ENCODE data around the gene BRAP. TPM values are rescaled to one million over a fixed set of nuclear protein-coding genes. Genes with fewer than 3 reads are reported as not detected.

The BRAP gene
- polyA plus RNA-seq, 3 donors = 7.0 to 14.5 (median 10.2) TPM

DNA sequence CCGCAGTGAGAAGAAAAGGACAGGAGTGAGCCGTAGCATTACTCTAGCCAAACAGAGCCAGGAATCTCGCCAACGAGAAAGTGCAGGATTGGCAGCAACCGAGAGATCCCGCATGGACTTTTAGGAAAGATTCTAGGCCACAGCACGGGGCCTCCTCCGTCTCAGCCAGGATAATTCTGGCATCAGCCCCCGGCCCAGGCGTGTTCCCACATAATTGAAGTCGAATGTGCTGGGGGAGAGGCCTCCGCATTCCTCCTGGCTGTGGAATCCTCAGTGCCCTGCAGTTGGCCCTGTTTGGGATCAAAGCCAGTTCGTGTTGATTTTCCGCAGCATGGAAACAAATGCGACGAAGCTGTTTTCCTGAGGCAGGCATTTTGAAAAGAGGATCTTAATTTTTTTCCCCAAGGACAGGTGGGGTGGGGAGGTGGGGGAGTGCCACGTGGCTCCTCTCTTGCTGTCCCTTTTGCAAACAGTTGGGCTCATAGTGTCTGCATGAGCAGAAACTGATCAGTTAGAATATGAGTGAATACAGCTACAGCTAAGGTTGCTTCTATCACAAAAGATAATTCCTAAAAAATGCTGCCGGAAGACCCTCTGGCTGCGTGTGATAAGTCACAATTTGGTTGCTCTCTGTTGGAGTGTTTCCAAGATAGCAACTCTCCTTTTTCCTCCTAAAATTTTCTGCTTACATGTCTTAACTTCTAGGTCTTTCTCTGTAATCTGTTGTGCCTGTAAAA is 49.4 kb downstream of the BRAP start:
- Histone ChIP-seq H2AFZ (ENCODE audit: insufficient read depth, low read depth, low read length, poor library complexity, severe bottlenecking) (no peak overlapping the region), H3K9me3 (replicated peaks in 1 of 2; ENCODE audit: control insufficient read depth in 1 of 2, insufficient read depth in 1 of 2, low read length in 2 of 2) (no peaks in the 10 kb centered on the region), H3K4me2 (replicated peaks; ENCODE audit: extremely low read depth, low read length, poor library complexity, severe bottlenecking) (no peak overlapping the region), H3K27me3 (ENCODE audit: control insufficient read depth in 2 of 2, insufficient read depth in 2 of 2, low read length in 2 of 2) (no peaks in the 10 kb centered on the region), H3K4me3 (replicated peaks in 1 of 3; ENCODE audit: low read depth in 2 of 3, low read length in 3 of 3) (no peak overlapping the region), H3K4me1 (ENCODE audit: control insufficient read depth in 1 of 2, insufficient read depth in 2 of 2, low read length in 2 of 2) (no peaks in the 10 kb centered on the region), H4K20me1 (ENCODE audit: insufficient read depth, low read length) (no peaks in the 10 kb centered on the region), H3K9ac (ENCODE audit: insufficient read depth, low read length, poor library complexity, severe bottlenecking) (peak overlapping the region; percentile 12), H3K79me2 (ENCODE audit: insufficient read depth, low read length) (no peaks in the 10 kb centered on the region), H3K27ac (ENCODE audit: low read depth in 1 of 2, low read length in 2 of 2) (no peak overlapping the region), H3K36me3 (replicated peaks in 1 of 2; ENCODE audit: control insufficient read depth in 1 of 2, insufficient read depth in 2 of 2, low read length in 2 of 2) (peaks cover 0 to 22% of the 10 kb centered on the region in 2 donors)
- H3K9me3 Mint-ChIP-seq = no peaks in the 10 kb centered on the region
- H3K4me3 Mint-ChIP-seq = no peak overlapping the region
- DNase-seq = no peak
- peaks cover 0 to 4% (median 3%) of the 10 kb centered on the region in 3 donors for H3K27me3 Mint-ChIP-seq (ENCODE audit: low read depth in 3 of 3)
- no peak overlapping the region for H3K27ac Mint-ChIP-seq
- peaks cover 7% of the 10 kb centered on the region for H3K4me1 Mint-ChIP-seq
- WGBS (ENCODE audit: insufficient coverage) = 96% methylated on average over 14 of the region's 19 CpGs
- intact Hi-C loops (cut with micrococcal nuclease) = no loop called here
- peaks cover 12 to 25% of the 10 kb centered on the region in 2 donors for H3K36me3 Mint-ChIP-seq
- TF ChIP-seq CTCF (IDR thresholded peaks at IDR 0.05) = no peak

DNA sequence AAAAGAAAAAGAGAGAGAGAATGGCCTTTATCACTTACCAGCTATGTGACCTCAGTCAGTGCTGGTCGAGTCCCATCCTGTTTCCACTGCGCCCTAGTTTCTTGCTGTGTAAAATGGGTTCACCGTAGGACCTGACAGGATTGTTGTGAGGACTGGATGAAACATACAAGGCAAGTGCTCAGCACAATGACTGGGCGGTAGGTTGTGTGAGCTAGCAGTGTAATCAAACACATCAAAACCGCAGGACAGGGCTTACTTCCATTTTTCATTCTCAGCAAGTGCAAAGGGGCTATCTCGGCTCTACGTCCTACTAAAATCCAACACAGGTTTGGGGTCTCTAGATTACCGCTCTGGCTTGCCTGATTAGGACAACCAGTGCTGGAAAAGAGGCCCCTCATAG is 50.2 kb downstream of the BRAP start:
- H3K27ac ChIP-seq (ENCODE audit: low read depth in 1 of 2, low read length in 2 of 2) = no peak overlapping the region
- no peaks in the 10 kb centered on the region for H3K4me1 ChIP-seq (ENCODE audit: control insufficient read depth in 1 of 2, insufficient read depth in 2 of 2, low read length in 2 of 2)
- H2AFZ ChIP-seq (ENCODE audit: insufficient read depth, low read depth, low read length, poor library complexity, severe bottlenecking) = no peak overlapping the region
- peaks cover 0 to 3% (median 0%) of the 10 kb centered on the region in 7 donors for H3K9me3 Mint-ChIP-seq
- H3K9me3 ChIP-seq (replicated peaks in 1 of 2; ENCODE audit: control insufficient read depth in 1 of 2, insufficient read depth in 1 of 2, low read length in 2 of 2) = no peaks in the 10 kb centered on the region
- peak overlapping the region; percentile 12 for H3K9ac ChIP-seq (ENCODE audit: insufficient read depth, low read length, poor library complexity, severe bottlenecking)
- H4K20me1 ChIP-seq (ENCODE audit: insufficient read depth, low read length) = no peaks in the 10 kb centered on the region
- H3K79me2 ChIP-seq (ENCODE audit: insufficient read depth, low read length) = no peaks in the 10 kb centered on the region
- H3K27me3 Mint-ChIP-seq (ENCODE audit: low read depth in 3 of 3) = peaks cover 0 to 6% (median 4%) of the 10 kb centered on the region in 3 donors
- H3K36me3 Mint-ChIP-seq = peaks cover 11 to 17% of the 10 kb centered on the region in 2 donors
- no peak for DNase-seq
- peak overlapping the region in 2 of 7 donors; percentile 26 to 76 for H3K27ac Mint-ChIP-seq
- H3K4me1 Mint-ChIP-seq = peaks cover 7% of the 10 kb centered on the region
- intact Hi-C loops (cut with micrococcal nuclease) = no loop called here
- H3K4me3 Mint-ChIP-seq = no peak overlapping the region
- H3K36me3 ChIP-seq (replicated peaks in 1 of 2; ENCODE audit: control insufficient read depth in 1 of 2, insufficient read depth in 2 of 2, low read length in 2 of 2) = peaks cover 0 to 17% of the 10 kb centered on the region in 2 donors
- H3K4me3 ChIP-seq (replicated peaks in 1 of 3; ENCODE audit: low read depth in 2 of 3, low read length in 3 of 3) = no peak overlapping the region
- no peak overlapping the region for H3K4me2 ChIP-seq (replicated peaks; ENCODE audit: extremely low read depth, low read length, poor library complexity, severe bottlenecking)
- H3K27me3 ChIP-seq (ENCODE audit: control insufficient read depth in 2 of 2, insufficient read depth in 2 of 2, low read length in 2 of 2) = no peaks in the 10 kb centered on the region
- 44% methylated on average over 2 of the region's 8 CpGs for WGBS (ENCODE audit: insufficient coverage)
- no peak for TF ChIP-seq CTCF (IDR thresholded peaks at IDR 0.05)

All from CD14-positive monocyte (primary cell).